Neuronal stem cell (in vitro differentiated cells): ENCODE data around the gene ETS1.

Source experiments
- DNase-seq: peaks from one replicate; pipeline ENCODE4 v3.0.0-alpha.2; 2013; ENCODE audit warnings: low spot score
- H2AFZ ChIP-seq: one replicate; pipeline ENCODE4 v1.6.1; 2013; ENCODE audit warnings: mild to moderate bottlenecking, low read length, inconsistent platforms
- H2AK5ac ChIP-seq: 2 replicates; pipeline ENCODE4 v1.6.1; 2013; ENCODE audit warnings: low read depth, mild to moderate bottlenecking, inconsistent platforms, low read length, moderate library complexity, mixed read lengths
- H2BK120ac ChIP-seq: 2 replicates; pipeline ENCODE4 v1.6.1; 2013; ENCODE audit warnings: low read depth, mild to moderate bottlenecking, inconsistent platforms, low read length, moderate library complexity, mixed read lengths
- H2BK12ac ChIP-seq: one replicate; pipeline ENCODE4 v1.6.1; 2013; ENCODE audit warnings: low read length, inconsistent platforms
- H2BK15ac ChIP-seq: 2 replicates; pipeline ENCODE4 v1.6.1; 2013; ENCODE audit warnings: mild to moderate bottlenecking, low read length, inconsistent platforms, mixed read lengths
- H2BK5ac ChIP-seq: one replicate; pipeline ENCODE4 v1.6.1; 2013; ENCODE audit warnings: inconsistent platforms, mild to moderate bottlenecking, low read length, moderate library complexity
- H3K14ac ChIP-seq: one replicate; pipeline ENCODE4 v1.6.1; 2013; ENCODE audit warnings: low read length, inconsistent platforms
- H3K18ac ChIP-seq: 2 replicates; pipeline ENCODE4 v1.6.1; 2013; ENCODE audit warnings: low read length, inconsistent platforms
- H3K23ac ChIP-seq: 2 replicates; pipeline ENCODE4 v1.6.1; 2013; ENCODE audit warnings: low read depth, mild to moderate bottlenecking, mixed read lengths, low read length, inconsistent platforms; ENCODE audit not compliant: poor library complexity
- H3K27ac ChIP-seq: replicated peaks from 3 replicates; pipeline ENCODE4 v1.5.1; 2013; ENCODE audit warnings: low read length, inconsistent platforms
- H3K27me3 ChIP-seq, 3 experiments: 2 replicates each; pipeline ENCODE4 v1.6.1; 2013; ENCODE audit warnings: low read length in 3 of 3, mild to moderate bottlenecking in 2 of 3, inconsistent platforms in 1 of 3, low read depth in 1 of 3, mixed read lengths in 1 of 3, moderate library complexity in 1 of 3; ENCODE audit not compliant: control insufficient read depth in 3 of 3, insufficient read depth in 3 of 3
- H3K36me3 ChIP-seq, 2 donors: replicated peaks in 1 of 2; 2 replicates each; pipeline ENCODE4 v1.6.1; 2013; ENCODE audit warnings: low read length in 2 of 2; ENCODE audit not compliant: control insufficient read depth in 2 of 2, insufficient read depth in 2 of 2
- H3K4ac ChIP-seq: 2 replicates; pipeline ENCODE4 v1.6.1; 2013; ENCODE audit warnings: inconsistent platforms, mild to moderate bottlenecking, low read length, moderate library complexity
- H3K4me1 ChIP-seq, 2 donors: 1 replicate in 1 of 2; 2 replicates in 1 of 2; pipeline ENCODE4 v1.6.1; 2013; ENCODE audit warnings: low read length in 2 of 2, low read depth in 1 of 2; ENCODE audit not compliant: control insufficient read depth in 2 of 2, insufficient read depth in 1 of 2
- H3K4me2 ChIP-seq: one replicate; pipeline ENCODE4 v1.6.1; 2013; ENCODE audit warnings: mild to moderate bottlenecking, low read length, inconsistent platforms; ENCODE audit not compliant: insufficient read depth, poor library complexity, severe bottlenecking
- H3K4me3 ChIP-seq, 2 donors: 2 replicates each; pipeline ENCODE4 v1.5.1; 2013; ENCODE audit warnings: low read length in 2 of 2, mild to moderate bottlenecking in 2 of 2, inconsistent platforms in 1 of 2, moderate library complexity in 1 of 2
- H3K79me1 ChIP-seq: one replicate; pipeline ENCODE4 v1.6.1; 2013; ENCODE audit warnings: low read depth, mild to moderate bottlenecking, inconsistent platforms, low read length, moderate library complexity
- H3K9ac ChIP-seq: one replicate; pipeline ENCODE4 v1.6.1; 2013; ENCODE audit warnings: mild to moderate bottlenecking, low read depth, low read length, inconsistent platforms; ENCODE audit not compliant: poor library complexity
- H3K9me3 ChIP-seq, 2 donors: replicated peaks in 1 of 2; 2 replicates each; pipeline versions ENCODE3 to v1.6.1; 2013; ENCODE audit warnings: low read length in 2 of 2, mild to moderate bottlenecking in 2 of 2, inconsistent platforms in 1 of 2, low read depth in 1 of 2, mixed read lengths in 1 of 2, moderate library complexity in 1 of 2; ENCODE audit not compliant: control insufficient read depth in 2 of 2, insufficient read depth in 1 of 2
- H4K8ac ChIP-seq: one replicate; pipeline ENCODE4 v1.6.1; 2013; ENCODE audit warnings: low read depth, mild to moderate bottlenecking, inconsistent platforms, low read length, moderate library complexity
- H4K91ac ChIP-seq: one replicate; pipeline ENCODE4 v1.6.1; 2013; ENCODE audit warnings: low read length, low read depth, mild to moderate bottlenecking, inconsistent platforms; ENCODE audit not compliant: poor library complexity
- WGBS, 2 donors: extraction: QIAGEN DNeasy Blood & Tissue Kit; methylation state at CpG; one replicate each; pipeline ENCODE4 v1.1.7; 2013; ENCODE audit warnings: missing lambda C conversion rate in 2 of 2, mixed read lengths in 1 of 2; ENCODE audit not compliant: insufficient read length in 2 of 2, insufficient replicate concordance in 1 of 2; ENCODE audit errors: extremely low coverage in 2 of 2; 5-methylcytosine and 5-hydroxymethylcytosine counted together

The ETS1 gene

GRCh38 chr11:128555606-128556005 lies 31.8 kb downstream of the ETS1 start:
- Histone ChIP-seq H3K79me1 (no peaks in the 10 kb centered on the region), H3K4me1 (peaks cover 8 to 10% of the 10 kb centered on the region in 2 donors), H2AK5ac (no peak overlapping the region), H2BK12ac (no peak overlapping the region), H4K91ac (no peak overlapping the region), H3K27ac (no peak overlapping the region), H3K4ac (no peak overlapping the region), H3K4me2 (no peak overlapping the region), H2BK15ac (no peak overlapping the region), H3K27me3 (peaks cover 0 to 14% (median 0%) of the 10 kb centered on the region in 3 experiments), H2BK5ac (no peak overlapping the region), H3K36me3 (no peaks in the 10 kb centered on the region), H3K9me3 (peaks cover 0 to 2% of the 10 kb centered on the region in 2 donors), H2AFZ (no peak overlapping the region), H3K9ac (no peak overlapping the region), H3K14ac (no peak overlapping the region), H2BK120ac (no peak overlapping the region), H3K23ac (no peak overlapping the region), H3K4me3 (no peak overlapping the region), H4K8ac (no peak overlapping the region), H3K18ac (no peak overlapping the region)
- no peak for DNase-seq
- no CpG with 5 or more reads among the region's 2 CpGs for WGBS, 2 donors

GRCh38 chr11:128553662-128554362 lies 33.5 kb downstream of the ETS1 start:
- H3K27me3 ChIP-seq: peaks cover 0 to 29% (median 2%) of the 10 kb centered on the region in 3 experiments
- no peak for DNase-seq
- H3K27ac ChIP-seq: no peak overlapping the region

GRCh38 chr11:128552783-128553661 lies 34.3 kb downstream of the ETS1 start:
- Histone ChIP-seq H3K4me3 (no peak overlapping the region), H3K79me1 (no peaks in the 10 kb centered on the region), H2AK5ac (no peak overlapping the region), H3K4me2 (no peak overlapping the region), H3K4ac (no peak overlapping the region), H2BK5ac (no peak overlapping the region), H3K9ac (no peak overlapping the region), H3K9me3 (peaks cover 0 to 2% of the 10 kb centered on the region in 2 donors), H2BK120ac (no peak overlapping the region), H4K8ac (no peak overlapping the region), H3K36me3 (no peaks in the 10 kb centered on the region), H3K4me1 (peaks cover 8 to 21% of the 10 kb centered on the region in 2 donors), H3K27me3 (peaks cover 3 to 37% (median 4%) of the 10 kb centered on the region in 3 experiments), H3K23ac (no peak overlapping the region), H2BK15ac (no peak overlapping the region), H3K14ac (no peak overlapping the region), H2AFZ (no peak overlapping the region), H2BK12ac (no peak overlapping the region), H3K27ac (no peak overlapping the region), H3K18ac (no peak overlapping the region), H4K91ac (no peak overlapping the region)
- no peak for DNase-seq
- WGBS, 2 donors: 100% methylated on average over 1 to 3 of the region's 14 CpGs

More at GRCh38 chr11:128553662-128554362, 33.5 kb downstream of the ETS1 start:
- Histone ChIP-seq H2AFZ (no peak overlapping the region), H3K4me1 (peaks cover 8 to 21% of the 10 kb centered on the region in 2 donors), H3K23ac (no peak overlapping the region), H3K18ac (no peak overlapping the region), H3K36me3 (no peaks in the 10 kb centered on the region), H2AK5ac (no peak overlapping the region), H4K91ac (no peak overlapping the region), H3K9ac (no peak overlapping the region), H4K8ac (no peak overlapping the region), H3K14ac (no peak overlapping the region), H3K4me3 (no peak overlapping the region), H3K9me3 (peaks cover 0 to 2% of the 10 kb centered on the region in 2 donors), H2BK5ac (no peak overlapping the region), H2BK15ac (no peak overlapping the region), H2BK120ac (no peak overlapping the region), H3K4ac (no peak overlapping the region), H2BK12ac (no peak overlapping the region), H3K4me2 (no peak overlapping the region), H3K79me1 (no peaks in the 10 kb centered on the region)
- WGBS, 2 donors: no CpG with 5 or more reads among the region's 10 CpGs
